NT2/D1 (cell line): ENCODE data around the gene HOXA10.

Experiments
- SUZ12 ChIP-seq: IDR thresholded peaks from 2 replicates; pipeline ENCODE4 v1.6.1; 2011; ENCODE audit not compliant: insufficient read length, insufficient read depth; ENCODE audit errors: extremely low read depth
- ZNF274 ChIP-seq: IDR thresholded peaks from 2 replicates; pipeline ENCODE4 v1.6.1; 2011; ENCODE audit warnings: mild to moderate bottlenecking, low read depth, low read length

DNA sequence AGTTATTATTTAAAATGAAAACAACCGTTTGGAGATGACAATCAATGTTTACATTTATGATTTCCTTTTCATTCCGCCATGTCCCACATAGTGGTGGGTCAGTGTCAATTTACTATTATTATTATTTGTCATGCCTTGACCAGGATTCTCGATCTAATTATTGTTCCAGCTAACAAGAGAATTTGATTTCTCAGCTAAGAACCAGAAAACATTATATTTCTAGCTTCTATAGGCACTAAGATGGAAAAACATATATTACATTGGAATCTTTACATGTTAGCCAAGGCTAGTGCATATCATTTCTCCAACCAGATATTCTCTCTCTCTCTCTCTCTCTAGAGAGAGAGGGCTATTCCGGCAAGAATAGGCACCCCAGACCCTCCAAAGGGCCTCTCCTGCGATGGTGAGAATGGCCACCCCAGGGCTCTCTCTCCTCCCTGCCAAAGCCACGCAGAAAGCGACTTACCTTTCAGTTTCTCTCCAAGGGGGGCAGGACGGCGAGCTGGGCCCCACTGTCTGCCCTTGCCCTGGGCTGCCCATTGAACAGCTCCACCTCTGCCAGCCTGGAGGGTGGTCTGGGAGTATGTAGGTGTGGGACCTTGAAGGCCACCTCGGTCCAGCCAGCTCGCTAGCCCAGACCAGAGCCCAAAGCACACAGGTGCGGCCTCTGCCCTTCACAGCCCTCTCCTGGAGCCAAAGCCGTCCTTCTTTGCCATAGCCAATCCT, 24.1 kb downstream of the HOXA10 start:
- no peak for TF ChIP-seq ZNF274
- TF ChIP-seq SUZ12 = no peak
